Stimulated activated CD4-positive, alpha-beta T cell treated with anti-CD3 and anti-CD28 coated beads, Interleukin-4, amount 100 ng/mL, for 24 hours (primary cell): ENCODE measurements around the gene MMP27.
A peak's percentile ranks its signal among the peaks of the same experiment; 100 is the strongest.
"Not testable (repeated sequence)": the region's sequence is repeated elsewhere in the genome, so short reads cannot be mapped to it uniquely, and the experiment has no call there.

Source experiments
- DNase-seq: peaks from one replicate; pipeline ENCODE4 v3.0.0-alpha.2; 2020

Gene MMP27, protein sequence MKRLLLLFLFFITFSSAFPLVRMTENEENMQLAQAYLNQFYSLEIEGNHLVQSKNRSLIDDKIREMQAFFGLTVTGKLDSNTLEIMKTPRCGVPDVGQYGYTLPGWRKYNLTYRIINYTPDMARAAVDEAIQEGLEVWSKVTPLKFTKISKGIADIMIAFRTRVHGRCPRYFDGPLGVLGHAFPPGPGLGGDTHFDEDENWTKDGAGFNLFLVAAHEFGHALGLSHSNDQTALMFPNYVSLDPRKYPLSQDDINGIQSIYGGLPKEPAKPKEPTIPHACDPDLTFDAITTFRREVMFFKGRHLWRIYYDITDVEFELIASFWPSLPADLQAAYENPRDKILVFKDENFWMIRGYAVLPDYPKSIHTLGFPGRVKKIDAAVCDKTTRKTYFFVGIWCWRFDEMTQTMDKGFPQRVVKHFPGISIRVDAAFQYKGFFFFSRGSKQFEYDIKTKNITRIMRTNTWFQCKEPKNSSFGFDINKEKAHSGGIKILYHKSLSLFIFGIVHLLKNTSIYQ

GRCh38 chr11:102705626-102706025 lies at the start of gene MMP27:
MMP27 (minus strand) TSS chr11:102705769; CDS start chr11:102705714, 55 bp downstream.
- no peak for DNase-seq

DNA sequence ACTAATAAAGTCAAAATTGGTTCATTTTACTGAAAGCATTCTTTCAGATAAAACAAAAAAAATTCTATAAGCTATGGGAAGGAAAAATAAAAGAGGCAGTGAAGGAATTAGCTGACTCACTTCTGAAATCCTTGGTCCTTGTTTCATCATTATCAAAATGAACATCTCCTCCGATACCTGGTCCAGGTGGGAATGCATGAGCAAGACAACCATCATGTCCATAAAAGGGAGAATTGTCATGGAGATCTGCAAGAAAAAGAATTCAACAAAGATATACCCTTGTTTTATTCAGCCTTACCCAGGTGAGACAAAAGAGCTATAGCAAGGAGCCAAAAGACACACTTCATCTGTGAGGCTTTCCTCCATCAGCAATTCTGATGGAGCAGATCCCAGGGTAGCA lies 47.7 kb upstream of the MMP27 start:
- DNase-seq: no peak

- no peak for DNase-seq
These were observed 46.1 kb upstream of the MMP27 start for GRCh38 chr11:102751673-102752072.

DNA sequence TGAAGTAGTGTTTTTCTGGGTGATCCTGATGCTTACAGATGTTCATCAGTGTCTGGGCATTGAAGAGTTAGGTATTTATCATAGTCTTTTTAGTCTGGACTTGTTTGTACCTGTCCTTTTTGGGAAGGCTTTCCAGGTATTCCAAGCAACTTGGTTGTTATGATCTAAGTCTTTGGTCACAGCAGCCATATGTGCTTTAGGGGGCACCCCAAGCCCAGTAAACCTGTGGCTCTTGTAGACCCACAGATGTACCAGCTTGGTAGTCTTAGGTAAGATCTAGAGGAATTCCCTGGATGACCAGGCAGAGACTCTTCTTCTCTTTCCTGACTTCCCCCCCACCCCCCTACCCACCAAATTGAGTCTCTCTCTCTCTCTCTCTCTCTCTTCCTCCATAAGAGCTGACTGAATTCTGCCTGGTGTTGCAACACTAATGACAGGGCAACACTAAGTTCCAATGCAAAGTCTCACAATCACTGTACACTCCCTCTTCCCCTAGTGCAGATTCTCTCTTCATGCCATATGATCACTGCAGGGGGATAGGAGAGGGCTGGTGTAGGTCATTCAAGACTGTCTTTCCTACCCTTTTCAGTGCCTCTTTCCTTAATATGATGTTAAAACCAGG lies 43.6 kb upstream of the MMP27 start:
- DNase-seq: no peak

GRCh38 chr11:102746746-102747578 lies 41.4 kb upstream of the MMP27 start:
- DNase-seq: not testable (repeated sequence)

DNA sequence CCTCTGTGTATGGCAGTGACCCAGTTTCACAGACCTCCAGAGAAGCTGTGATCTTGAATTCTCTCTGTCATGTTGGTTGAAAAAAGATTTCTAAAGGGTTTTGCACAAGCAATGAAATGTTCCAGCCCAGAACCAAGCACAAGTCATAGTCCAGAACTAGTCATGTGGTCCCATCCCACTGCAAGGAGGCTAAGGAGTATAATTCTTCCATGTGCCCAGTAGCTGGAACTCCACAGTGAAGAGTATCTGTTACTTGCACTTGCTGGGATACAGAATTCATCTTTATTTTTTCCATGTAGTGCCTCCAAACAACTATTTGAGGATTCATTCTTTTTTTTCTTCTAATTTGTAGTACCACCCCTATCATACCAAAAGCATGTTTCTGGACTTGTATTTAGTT lies 29.1 kb upstream of the MMP27 start:
- DNase-seq: no peak

DNA sequence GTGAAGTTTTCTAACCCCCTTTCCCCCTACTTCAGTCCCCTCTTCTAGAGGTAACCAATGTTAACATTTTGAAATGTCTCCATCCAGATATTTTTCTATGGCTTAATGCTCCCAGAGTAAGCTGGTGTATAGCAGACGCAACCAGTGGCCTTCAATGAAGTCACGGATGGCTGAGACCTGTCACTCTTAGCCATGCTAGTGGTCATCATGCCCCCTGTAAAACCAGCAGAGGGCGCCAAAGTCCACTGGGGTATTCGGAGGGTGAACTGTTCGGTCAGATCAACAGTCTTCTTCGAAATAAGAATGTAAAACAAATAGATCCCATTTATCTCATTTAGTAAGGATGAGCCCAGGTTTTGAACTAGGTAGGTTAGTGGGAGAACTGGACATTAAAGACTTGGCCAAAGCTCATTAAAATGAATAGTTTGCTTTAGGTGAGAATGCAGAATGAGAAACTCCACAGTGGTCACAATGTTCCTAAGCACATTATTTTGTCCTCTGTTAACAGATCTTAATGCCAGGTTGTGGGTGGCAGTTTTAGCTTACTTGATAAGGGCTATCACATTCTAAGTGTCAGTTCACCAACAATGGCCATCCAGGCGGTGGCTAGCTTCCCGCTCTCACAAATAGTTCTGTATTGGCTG lies 27.8 kb upstream of the MMP27 start:
- DNase-seq: peak; percentile 32

DNA sequence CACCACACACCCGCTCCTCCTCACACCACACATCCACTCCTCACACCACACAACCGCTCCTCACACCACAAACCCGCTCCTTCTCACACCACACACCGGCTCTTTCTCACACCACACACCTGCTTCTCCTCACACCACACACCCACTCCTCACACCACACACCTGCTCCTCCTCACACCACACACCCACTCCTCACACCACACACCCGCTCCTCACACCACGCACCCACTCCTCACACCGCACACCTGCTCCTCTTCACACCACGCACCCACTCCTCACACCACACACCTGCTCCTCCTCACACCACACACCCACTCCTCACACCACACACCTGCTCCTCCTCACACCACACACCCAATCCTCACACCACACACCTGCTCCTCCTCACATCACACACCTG lies 25.4 kb upstream of the MMP27 start:
- not testable (repeated sequence) for DNase-seq

- no peak for DNase-seq
These were observed 24.6 kb upstream of the MMP27 start for GRCh38 chr11:102729849-102730815.

- no peak for DNase-seq
These were observed 22.3 kb upstream of the MMP27 start for GRCh38 chr11:102727890-102728289.

GRCh38 chr11:102724904-102725500 lies 19.4 kb upstream of the MMP27 start, which contains the start of gene MMP8:
MMP8 (minus strand) TSS chr11:102724954; CDS start chr11:102724855, 99 bp downstream.
- no peak for DNase-seq

GRCh38 chr11:102722821-102723220 lies 17.3 kb upstream of the MMP27 start:
- DNase-seq: no peak

GRCh38 chr11:102719620-102720277 lies 14.2 kb upstream of the MMP27 start:
- no peak for DNase-seq

- no peak for DNase-seq
These were observed 11.7 kb upstream of the MMP27 start for GRCh38 chr11:102717280-102717679.

DNA sequence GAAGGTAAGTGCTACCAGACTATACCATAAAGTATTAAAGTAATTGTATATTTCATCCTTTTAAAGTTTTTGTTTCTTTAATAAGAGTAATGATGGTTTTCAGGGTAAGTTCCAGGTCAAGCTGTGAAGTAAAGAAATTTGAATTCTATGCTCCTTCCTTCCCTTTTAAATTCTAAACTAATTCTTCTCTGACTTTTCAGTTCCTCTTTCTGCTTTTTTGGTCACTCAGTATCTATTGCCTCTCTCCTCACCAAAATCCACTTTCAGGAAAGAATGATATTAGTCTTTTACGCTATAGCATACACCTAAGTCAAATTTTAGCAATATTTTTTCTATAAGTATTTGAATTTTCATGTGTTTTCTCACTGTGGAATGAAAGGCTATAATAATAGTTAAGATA lies 11.0 kb upstream of the MMP27 start:
- DNase-seq: no peak

DNA sequence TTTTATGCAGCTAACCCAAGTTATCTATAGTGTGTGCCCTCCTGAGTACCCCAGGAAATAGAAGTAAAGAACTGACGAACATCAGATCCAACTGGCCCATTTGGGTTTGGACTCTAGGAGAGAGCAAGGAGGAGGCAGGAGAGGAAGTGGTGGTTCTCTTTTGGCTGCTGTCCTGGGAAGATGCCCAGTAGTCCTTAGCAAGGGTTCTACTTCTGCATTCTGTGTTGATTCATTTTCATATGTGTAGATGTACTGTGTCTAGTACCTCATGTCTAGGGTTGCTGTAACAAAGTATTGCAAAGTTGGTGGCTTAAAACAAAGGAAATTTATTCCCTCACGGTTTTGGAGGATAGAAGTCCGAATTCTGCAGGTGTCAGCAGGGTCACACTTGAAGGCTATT lies 6.6 kb upstream of the MMP27 start:
- DNase-seq: no peak

GRCh38 chr11:102709201-102709945 lies 3.8 kb upstream of the MMP27 start:
- no peak for DNase-seq

DNA sequence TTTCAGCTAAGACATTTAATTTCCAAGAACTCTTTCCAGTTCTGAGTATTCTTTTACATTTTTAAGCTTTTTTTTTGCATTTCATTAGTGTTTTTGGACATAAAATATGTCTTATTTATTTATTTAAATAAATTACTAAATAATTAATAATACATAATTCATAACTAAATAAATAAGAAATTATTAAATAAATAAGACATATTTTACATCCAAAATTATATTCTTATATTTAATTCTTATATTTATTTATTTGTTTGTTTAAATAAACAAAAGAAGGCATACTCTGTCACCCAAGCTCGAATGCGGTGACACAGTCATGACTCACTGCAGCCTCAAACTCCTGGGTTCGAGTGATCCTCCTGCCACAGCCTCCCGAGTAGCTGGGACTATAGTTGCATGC lies 3.1 kb upstream of the MMP27 start:
- no peak for DNase-seq

- no peak for DNase-seq
These were observed 728 bp downstream of the MMP27 start for GRCh38 chr11:102704841-102705240.
